HTR-8/SVneo (cell line): ENCODE measurements around the gene SERBP1.
"Not testable (repeated sequence)": the region's sequence is repeated elsewhere in the genome, so short reads cannot be mapped to it uniquely, and the experiment has no call there.

Experiments
- DNase-seq: peaks from one replicate; pipeline ENCODE4 v3.0.0; 2011; ENCODE audit warnings: low spot score, mixed read lengths; ENCODE audit not compliant: insufficient read length
- FAIRE-seq: peaks from 2 replicates; lab custom pipeline; 2011; peaks lifted over from hg19 to GRCh38; lab: Jason Lieb, UNC

The SERBP1 gene

DNA sequence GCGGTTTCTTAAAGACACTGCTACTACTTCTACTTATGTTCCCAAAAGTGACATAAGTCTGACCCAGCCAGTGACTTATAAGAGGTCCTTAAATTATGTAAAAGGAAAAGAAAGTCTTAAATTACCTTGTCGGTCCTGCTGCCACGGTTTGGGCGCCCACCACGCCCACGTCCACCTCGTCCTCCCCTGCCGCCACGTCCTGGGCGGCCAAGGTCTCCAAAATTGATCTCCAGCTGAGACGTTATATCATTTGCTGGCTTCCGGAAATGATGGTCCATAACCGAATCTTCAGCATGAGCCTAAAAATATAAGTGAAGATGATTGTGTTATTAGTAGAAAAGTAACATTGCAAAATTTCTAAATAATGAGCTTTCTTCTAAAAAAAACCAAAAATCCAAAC is 15.2 kb downstream of the SERBP1 start:
- no peak for FAIRE-seq
- DNase-seq: no peak

DNA sequence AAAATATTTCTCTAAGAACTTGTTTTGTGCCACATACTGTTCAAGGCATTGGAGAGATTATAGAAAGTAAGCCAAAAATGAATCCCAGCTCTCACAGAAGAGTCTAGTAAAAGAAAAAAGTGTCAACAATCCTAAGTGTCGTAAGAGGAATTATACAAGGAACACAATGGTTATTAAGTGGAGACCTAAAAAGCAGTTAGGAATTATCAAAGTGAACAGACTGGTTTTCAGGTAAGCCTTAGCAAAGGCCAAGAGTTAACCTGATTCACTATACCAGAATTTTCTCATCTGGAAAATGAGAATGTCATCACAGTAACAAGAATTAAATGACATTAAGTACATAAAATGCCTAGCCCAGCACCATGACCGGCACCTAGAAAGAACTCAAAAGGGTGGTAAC is 15.6 kb downstream of the SERBP1 start:
- FAIRE-seq: no peak
- no peak for DNase-seq

DNA sequence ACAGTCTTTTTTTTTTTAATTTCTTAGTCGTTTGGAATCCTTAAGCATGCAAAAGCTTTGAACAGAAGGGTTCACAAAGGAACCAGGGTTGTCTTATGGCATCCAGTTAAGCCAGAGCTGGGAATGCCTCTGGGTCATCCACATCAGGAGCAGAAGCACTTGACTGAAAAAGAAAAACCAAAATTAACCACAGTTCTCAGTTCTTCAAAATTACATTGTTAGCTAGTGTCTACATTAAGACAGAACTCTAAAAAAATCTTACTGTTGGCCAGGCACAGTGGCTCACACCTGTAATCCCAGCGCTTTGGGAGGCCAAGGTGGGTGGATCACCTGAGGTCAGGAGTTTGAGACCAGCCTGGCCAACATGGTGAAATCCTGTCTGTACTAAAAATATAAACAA is 17.1 kb downstream of the SERBP1 start:
- DNase-seq, FAIRE-seq: not testable (repeated sequence)

DNA sequence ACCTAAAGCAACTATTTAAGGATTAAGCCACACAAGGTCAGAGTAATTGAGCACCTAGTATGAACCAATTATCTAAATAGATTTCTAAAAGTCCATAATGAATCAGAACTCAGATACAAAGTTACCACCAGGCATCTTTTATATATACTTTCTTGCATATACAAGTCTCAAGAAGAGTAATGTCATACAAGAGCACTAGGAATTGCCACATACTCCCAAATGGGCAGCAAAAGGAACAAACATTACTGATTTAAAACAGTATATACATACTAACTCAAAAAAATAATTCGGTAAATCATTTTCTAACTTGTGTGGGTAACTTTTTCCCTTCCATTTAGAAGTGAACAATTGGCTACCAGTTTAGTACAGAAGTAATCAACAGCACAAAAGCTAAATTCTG is 22.1 kb downstream of the SERBP1 start:
- FAIRE-seq: no peak
- DNase-seq: no peak

DNA sequence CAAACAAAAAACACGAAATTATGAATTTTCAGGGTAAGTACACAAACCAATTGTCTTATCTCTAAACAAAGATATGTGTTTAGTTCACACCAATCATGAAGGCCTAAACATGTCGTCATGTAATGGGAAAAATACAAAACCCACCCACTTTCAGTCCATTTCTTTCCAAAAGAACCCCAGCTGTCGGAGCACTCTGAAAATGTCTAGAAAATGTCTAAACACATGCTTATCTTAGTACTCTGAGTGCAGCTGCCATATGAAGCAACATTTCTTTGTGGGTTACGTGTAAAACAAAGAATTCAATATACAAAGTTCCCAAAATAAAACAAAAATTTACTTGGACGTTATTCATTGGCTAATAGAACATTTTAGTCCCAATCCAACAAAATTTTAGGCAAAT is 22.7 kb downstream of the SERBP1 start:
- FAIRE-seq (no peak), DNase-seq (no peak)

DNA sequence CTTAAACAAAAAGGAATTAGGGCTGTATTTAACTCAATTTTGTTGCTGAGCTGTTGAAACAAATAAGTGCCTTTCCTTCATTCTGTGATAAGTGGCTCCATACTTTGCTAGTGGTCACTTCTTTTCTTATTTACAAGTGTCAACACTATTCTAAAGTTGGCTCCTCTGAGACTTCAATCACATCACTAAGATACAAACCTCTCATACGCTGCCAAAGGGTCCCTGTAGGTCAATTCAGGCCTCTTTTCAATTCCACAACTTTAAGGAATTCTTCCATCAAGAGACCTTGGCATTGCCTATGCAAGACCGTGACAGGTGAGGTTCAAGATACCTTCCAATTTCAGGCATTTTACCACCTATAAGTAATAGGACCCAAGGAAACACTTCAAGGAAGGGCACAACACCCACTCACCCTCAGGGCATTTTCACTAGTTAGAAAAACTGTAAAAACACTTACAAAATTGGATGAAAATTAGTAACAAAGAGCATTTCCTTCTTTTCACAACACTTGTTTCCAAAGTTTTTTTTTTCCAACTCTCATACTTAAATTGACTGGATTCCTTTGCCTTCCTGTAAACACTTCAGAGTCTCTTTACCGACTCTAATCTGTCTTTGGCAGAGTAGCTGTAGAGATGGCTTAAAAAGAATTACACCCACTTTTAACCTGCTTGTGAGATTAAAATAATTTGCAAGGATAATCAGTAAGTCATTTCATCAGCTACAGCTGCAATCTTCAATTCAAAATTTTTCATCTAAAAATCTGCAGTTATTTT is 24.5 kb downstream of the SERBP1 start:
- DNase-seq: no peak
- no peak for FAIRE-seq

DNA sequence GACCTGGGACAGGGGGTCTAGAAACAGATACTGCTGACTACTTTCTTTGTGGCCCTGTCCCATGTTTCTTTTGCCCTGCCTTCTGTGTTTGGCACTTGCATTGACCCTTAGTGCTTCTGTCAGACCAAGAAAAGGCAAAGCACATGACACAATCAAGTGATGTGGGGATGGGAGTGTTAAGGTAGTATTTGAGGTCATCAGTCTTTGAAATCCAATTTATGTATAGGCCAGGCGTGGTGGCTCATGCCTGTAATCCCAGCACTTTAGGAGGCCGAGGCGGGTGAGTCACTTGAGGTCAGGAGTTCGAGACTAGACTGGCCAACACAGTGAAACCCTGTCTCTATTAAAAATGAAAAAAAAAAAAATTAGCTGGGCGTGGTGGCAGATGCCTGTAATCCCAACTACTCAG is 26.0 kb downstream of the SERBP1 start:
- DNase-seq (no peak), FAIRE-seq (no peak)

DNA sequence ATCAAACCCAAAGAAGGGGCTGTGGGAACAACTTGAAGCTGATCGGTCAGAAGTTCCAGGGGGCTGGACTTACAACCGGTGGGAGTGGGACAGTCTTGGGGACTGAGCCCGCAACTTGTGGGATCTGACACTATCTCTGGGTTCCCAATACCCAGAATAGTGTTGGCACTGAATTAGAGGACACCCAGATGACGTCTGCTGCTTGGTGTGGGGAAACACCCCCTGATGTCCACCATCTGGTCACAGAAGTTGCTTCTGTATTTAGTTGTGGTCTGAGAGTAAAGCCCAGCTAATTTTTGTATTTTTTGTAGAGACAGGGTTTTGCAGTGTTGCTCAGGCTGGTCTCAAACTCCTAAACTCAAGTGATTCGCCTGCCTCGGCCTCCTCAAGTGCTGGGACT is 28.8 kb downstream of the SERBP1 start:
- FAIRE-seq: no peak
- DNase-seq: no peak

DNA sequence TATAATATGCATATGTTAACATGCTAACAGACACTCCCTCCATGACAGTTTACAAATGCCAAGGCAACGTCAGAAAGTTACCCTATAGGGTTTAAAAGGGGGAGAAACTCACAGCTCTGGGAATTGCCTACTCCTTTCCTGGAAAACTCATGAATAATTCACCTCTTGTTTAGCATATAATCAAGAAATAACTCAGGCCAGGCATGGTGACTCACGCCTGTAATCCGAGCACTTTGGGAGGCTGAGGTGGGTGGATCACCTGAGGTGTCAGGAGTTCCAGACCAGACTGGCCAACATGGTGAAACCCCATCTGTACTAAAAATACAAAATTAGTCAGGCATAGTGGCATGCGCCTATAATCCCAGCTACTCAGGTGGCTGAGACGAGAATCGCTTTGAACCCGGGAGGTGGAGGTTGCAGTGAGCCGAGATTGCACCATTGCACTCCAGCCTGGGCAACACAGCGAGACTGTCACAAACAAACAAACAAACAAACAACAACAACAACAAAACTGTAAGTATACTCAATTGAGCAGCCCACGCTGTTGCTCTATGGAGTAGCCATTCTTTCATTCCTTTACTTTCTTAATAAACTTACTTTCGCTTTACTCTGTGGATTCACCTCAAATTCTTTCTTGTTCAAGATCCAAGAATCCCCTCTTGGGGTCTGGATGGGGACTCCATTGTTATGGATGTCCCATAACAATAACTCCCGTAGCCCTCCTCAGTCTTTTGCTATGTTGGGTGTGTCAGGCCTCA is 30.0 kb downstream of the SERBP1 start:
- not testable (repeated sequence) for FAIRE-seq, DNase-seq

DNA sequence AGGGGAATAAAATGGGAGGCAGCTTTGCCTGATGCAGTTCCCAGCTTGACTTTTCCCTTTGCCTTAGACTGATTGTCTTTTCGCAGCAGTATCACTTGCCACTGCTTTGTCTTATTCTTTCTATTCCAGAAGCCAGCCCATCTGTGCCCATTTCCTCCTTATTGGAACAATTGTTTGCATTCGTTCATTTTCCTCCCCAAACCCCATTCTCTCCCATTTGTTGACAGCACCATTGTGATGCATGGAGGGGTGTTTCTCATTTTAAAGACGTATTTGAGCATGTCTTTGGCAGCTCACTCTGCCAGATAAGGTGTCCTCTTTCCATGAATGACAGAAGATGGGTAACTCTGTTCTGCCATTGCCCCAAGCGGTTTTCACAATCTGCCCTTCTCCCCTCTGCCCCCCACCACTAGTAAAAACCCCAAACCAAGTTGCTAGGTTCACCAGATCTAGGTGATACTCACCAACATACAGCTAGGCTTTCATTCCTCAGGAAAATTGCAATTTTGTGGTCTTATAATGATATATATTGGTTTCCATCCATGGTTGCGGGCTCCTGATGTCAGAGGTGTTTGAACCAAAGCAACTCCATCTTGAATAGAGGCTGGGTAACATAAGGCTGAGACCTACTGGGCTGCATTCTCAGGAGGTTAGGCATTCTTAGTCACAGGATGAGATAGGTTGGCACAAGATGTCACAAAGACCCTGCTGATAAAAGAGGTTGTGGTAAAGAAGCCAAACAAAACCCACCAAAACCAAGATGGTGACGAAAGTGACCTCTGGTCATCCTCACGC is 30.8 kb downstream of the SERBP1 start:
- DNase-seq (no peak), FAIRE-seq (no peak)

DNA sequence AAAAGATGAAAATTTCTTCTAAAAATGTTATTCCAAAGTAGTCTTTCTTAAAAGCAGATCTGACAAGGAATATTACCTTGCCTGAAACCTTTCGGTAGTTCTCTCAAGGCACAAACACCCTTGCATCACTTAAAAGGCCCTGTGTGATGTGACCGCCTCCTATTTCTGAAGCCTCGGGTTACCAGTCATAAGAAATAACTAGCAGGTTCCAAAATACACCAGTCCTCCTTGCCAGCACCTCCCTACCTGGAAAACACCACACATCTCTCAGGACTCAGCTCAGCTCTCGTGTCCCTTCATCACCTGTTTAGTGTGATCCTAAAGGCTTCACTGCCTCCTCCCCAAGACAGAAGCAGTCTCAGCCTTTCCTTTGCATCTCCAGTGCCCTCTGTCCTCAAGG is 35.7 kb downstream of the SERBP1 start:
- DNase-seq (no peak), FAIRE-seq (no peak)

DNA sequence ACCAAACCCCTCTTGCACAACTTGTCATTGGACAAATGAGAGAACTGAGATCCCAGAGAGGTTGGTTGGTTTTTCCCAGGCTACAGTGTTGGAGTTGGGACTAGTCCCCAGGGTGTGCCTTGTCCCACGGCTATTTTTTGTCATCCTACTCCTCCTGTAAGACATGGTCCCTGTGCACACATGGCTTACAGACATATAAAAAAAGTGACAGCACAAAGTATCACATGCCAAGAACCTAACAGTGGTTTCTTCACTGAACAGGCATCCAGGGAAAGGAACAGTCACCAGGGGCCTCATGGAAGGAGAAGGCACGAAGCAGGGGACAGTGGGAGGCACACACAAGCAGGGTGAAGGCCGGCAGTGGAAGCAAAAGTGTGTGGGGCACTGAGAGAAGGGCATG is 36.5 kb downstream of the SERBP1 start:
- DNase-seq (no peak), FAIRE-seq (no peak)

DNA sequence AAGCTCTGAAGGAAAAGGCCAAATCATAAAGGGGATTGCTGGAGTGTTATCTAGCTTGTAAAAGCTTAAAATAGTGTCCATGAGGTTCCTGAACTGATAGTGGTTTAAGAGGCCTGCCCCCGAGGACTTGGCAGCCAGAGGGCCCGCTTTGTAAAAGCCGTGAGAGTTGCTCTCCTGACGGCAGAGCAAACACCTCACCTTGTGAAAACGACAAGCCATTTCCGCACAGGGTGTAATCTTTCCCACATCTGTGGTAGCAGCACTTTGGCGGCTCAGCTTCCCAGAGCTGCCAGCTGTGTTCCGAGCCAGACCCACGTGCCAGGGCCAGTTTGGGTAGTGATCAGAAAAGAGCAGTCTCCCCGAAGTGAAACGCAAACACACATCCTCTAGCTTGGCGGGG is 37.0 kb downstream of the SERBP1 start:
- DNase-seq: no peak
- no peak for FAIRE-seq

DNA sequence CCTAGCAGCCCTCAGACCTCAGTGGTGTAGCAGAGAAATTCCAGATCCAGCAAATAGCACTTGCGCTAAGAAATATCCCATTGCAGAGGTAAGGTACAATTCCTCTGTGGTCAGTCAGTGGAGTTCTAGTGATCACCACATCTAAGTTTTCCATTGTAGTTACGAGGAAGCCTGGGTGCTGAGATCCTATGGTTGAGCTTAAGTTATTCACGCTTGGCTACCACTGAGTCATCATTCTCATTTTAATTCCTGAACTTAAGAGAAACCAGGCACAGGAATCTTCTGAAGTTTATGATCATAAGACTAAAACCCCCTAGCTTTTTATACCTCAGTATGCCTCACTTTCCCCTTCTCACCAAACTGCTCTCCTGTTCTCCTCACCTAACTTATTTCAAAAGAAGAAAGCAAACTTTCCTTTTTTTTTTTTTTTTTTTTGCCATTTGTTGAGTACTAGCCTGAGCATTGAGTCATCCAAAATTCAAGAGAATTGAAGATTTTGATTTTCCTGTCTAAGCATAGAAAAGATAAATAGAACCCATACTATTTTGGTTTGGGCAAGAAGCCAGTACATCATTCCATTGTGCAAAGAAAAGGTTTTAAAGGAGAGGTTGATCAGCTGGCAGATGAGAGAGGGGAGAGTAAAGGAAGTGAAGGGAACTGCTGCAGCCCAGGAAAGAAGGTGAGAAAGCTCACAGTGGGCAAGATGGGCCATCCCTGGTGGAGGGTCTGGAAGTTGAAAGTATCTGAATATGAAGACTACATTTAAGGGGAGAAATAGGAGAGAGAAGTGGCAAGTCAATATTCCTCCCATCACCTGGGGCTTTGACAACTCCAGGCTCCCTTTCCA is 39.9 kb downstream of the SERBP1 start:
- FAIRE-seq (no peak), DNase-seq (no peak)

DNA sequence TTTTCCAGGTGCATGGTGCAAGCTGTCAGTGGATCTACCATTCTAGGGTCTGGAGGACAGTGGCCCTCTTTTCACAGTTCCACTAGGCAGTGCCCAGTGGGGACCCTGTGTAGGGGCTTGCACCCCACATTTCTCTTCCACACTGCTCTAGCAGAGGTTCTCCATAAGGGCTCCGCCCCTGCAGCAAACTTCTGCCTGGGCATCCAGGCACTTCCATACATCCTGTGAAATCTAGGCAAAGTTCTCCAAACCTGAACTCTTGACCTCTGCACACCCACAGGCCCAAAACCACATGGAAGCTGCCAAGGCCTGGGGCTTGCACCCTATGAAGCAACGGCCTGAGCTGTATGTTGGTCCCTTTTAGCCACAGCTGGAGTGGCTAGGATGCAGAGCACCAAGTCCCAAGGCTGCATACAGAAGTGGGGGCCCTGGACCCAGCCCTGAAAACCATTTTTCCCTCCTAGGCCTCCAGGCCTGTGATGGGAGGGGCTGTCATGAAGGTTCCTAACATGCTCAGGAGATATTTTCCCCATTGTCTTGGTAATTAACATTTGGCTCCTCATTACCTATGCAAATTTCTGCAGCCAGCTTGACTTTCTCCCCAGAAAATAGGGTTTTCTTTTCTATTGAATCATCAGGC is 46.1 kb downstream of the SERBP1 start:
- DNase-seq (no peak), FAIRE-seq (no peak)

DNA sequence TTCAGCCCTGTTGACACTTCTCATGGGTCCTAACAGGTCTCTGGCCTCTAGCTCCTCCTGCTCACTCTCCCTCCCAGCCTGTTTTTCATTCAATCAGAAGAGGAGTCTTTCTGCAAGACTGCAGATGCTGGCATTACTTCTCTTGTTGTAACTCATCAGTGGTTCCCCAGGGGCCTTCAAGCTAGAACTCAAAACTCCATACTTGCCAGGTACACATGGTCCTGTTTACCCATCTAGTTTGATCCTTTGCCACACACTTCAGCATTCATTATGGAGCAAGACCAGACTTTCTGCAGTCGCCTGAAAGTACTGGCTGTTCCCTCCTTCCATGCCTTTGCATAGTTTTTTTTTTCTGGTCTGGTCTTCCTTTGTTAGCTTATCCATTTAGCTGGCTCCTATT is 47.9 kb downstream of the SERBP1 start:
- FAIRE-seq: no peak
- DNase-seq: no peak

DNA sequence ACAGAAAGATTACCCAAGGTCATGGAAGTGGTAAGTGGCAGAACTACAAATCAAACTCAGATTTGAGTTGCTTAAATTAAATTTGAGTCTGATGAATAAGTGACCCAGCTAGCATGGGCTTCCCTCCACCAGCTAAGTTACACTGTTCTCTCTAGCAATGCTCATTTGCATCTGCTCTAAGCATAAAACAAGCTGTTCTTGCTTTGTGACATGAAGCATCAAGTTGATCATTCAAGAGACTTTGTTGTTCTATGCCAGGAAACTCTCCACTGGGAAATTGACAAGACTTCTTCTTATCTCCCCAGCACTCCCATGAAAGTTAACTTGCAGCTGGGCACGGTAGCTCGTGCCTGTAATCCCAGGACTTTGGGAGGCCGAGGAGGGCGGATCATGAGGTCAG is 49.0 kb downstream of the SERBP1 start:
- DNase-seq: no peak
- no peak for FAIRE-seq

DNA sequence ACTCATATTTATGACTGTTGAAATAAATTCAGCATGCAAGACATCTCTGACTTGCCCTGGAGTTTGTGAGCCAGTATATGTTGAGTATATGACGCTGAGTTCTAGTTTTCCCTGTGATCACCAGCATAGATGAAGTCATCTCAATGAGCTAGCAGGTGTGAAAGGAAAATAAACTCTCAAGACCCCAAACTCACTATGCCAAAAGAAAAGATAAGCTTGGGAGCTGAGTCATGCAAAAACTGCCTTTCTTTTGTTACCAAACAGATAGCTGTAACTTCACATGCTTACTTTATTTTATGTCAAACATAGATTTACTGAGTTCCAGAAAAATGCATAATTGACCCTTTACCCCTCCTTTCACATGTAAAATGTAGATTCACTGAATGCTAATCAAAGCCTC is 52.9 kb downstream of the SERBP1 start:
- FAIRE-seq (no peak), DNase-seq (no peak)

DNA sequence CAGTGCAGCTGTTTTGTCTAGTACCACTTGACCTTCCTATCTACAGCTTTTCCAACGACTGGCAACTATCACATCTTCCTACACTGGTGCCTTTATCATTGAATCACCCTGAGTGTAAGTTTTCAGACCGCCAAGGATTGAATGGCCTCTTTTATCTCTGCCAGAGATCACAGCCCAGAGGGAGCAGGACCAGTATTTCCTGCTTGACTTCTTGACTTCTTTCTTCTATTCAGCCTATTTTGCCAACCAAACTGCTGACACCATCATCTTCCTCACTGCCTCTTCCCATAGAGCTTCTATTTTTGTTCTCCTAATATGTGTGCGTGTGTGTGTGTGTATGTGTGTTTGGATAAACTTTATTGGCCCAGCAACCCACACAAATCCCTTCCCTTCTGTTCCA is 53.8 kb downstream of the SERBP1 start:
- FAIRE-seq: no peak

DNA sequence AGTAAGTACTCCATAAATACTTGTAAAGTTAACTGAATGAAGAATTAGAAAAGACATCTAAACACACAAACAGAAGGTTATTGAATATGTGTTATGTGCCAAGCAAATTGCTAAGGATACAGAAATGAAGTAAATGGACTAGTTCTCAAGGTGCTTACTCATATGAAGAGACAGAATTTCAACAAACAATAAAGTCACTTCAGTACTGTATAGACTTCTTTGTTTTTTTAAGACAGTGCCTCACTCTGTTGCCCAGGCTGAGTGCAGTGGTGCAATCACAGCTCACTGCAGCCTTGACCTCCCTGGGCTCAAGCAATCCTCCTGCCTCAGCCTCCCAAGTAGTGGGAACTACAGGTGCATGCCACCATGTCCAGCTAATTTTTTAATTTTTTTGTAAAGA is 57.3 kb downstream of the SERBP1 start:
- DNase-seq (no peak), FAIRE-seq (no peak)

More for the DNA sequence above, 53.8 kb downstream of the SERBP1 start:
- no peak for DNase-seq
